ENCODE data around the gene OR2A12.
"Not testable (repeated sequence)": the region's sequence is repeated elsewhere in the genome, so short reads cannot be mapped to it uniquely, and the experiment has no call there.

OR2A12 gene

DNA sequence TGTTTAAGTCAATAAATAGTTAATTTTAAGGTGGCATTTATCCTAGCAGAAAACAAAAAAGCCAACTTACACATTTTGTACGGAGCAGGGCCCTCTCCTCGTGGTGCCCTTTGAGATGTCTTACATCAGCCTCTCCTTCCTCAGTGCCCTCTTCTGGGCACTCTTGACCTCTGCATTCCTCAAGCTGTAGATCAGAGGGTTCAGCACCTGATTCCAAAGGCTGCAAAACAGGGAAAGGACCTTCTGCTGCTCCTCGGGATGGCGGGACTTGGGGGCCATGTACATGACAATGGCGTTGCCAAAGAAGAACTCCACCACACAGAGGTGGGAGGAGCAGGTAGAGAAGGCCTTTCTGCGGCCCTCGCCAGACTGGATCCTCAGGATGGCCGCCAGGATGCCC lies 32.3 kb downstream of the OR2A12 start:
- no peak for DNase-seq

DNA sequence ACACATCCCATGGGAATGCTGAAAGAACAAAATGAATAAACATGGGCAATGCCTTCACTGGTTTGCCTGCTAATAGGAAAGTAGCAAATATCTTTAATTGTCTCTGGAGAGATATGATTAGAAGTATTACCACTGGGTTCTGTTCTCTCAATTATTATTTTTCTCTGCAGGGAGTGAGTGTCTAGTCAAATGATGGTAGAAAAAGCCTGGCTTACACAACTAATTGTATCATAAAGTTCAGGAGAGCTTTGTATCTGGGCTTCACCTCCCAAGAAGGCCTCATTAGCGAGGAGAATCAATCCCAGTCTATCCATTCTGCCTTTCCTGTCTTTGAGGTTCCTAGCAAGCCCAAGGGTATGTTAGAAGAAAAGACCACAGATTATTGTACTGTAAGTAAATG lies 36.8 kb downstream of the OR2A12 start, which contains the start of gene OR2A14:
TSS of gene OR2A14 (plus strand) at position 301 of the 400 bp plus-strand sequence. CDS start 5,937 bp downstream, outside the sequence.
- no peak for DNase-seq

DNA sequence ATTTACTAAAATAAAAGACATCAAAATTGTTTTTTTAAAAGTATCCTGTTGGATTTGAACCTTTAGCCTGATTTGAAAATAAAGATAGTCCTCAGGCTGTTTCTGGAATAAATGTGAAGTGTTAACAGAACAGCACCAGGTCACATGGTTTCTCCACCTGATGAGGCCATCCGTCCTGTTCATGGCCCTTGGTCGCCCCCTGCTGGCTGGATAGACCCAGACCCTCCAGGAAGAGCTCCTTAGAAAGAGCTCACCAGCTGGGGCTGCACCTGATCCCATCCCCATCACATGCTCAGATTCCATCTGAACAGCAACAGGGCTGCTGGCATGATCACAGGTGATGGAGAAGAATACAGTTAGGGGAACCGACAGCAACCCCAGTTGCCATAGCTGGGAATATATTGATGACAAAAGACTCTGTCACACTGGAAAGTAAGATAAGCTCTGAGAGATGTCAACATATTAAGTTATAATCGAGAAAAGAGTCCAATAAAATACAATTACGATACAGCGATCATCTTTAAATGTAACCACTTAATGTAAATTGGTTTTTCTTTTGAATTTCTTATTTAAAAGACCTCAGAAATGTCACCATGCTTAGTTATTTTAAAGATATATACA lies 41.7 kb downstream of the OR2A12 start:
- peak in 33 of 56 donors; percentile 1 to 67 (median 24) for DNase-seq

DNA sequence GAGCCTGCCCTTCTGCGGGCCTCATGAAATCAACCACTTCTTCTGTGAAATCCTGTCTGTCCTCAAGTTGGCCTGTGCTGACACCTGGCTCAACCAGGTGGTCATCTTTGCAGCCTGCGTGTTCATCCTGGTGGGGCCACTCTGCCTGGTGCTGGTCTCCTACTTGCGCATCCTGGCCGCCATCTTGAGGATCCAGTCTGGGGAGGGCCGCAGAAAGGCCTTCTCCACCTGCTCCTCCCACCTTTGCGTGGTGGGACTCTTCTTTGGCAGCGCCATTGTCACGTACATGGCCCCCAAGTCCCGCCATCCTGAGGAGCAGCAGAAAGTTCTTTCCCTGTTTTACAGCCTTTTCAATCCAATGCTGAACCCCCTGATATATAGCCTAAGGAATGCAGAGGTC lies 43.5 kb downstream of the OR2A12 start:
- not testable (repeated sequence) for DNase-seq

DNA sequence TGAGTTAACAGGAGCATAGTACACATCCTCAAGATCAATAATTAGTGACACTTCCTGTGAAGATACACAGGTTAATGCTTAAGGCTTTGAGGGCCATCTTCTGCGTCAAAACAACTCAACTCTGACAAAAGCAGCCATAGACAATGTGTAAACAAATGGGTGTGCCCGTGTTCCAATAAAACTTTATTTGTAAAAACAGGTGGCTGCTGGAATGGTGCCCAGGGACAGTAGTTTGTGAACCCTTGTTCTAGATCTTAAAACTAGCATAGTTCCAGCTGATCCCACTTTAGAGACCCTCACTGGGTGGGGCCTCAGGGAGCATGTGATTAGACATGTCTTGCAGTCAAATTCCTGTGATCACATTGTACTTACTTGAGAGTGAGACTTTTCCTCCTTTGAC lies 44.7 kb downstream of the OR2A12 start:
- no peak for DNase-seq

DNA sequence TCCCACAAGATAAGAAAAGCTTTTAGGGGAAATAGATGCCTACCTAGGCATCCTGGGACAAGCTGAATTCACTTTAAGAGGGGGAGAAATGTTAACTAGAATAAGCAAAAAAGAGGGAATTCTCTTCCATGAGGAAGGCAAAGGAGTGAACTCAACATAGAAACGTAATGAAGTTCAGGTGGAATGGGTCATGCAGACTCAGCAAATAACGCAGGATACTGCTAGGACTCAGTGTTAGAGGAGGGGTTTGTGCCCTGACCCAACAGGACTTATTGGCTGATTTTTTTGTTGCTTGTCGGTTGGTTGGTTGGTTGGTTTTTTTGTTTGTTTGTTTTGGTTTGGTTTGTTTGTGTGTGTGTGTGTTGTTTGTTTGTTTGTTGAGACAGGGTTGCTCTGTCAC lies 46.2 kb downstream of the OR2A12 start:
- DNase-seq: no peak

DNA sequence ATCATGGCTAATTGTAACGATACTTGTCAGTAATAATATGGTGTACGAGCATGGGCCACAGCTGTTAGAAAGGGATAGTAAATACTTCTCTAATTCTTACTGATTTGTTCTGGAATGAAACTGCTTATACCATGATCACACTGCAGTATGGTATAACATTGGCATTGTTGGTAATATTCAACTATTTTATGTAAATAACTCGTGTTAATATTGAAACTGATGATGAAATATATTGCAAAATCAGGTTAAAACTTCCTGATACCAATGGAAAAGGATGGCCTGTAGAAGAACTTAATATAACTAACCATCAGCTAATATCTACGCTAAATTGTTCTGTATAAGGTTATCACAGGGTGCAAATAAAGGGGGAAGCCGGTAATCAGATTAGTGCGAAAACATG lies 47.2 kb downstream of the OR2A12 start:
- DNase-seq: no peak

DNA sequence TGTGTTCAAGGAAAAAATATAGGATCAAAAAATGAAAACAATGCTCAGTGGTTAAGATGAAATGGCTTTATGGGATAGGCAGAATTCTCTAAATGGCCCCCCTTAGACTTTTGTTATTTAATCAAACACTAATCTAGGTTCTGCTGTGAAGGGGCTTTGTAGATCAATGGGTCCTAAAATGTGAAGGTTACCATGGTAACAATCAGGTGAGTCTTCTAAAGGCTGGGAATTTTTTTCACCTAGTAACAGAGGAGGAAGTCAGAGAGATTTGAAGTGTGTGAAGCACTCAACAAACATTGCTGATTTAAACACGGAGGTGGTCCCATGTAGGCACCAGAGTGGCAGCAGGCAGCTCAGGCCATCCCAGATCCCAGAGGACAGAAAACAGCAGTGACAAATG lies 48.0 kb downstream of the OR2A12 start:
- no peak for DNase-seq

DNA sequence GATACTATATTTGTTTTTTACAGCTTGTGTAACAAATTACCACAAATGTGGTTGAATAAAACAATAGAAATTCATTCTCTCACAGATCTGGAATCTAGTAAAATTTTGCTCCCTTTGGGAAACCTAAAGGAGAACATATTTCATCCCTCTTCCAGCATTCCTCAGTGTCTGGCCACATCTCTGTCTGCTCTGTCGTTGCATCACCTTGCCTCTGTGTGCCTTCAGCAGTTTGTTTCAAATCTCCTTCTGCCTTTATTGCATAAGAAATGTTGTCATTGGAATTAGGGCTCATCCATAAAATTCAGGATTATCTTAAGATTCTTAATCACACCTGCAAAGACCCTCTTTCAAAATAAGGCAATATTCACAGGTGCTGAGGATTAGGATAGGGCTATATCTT lies 51.4 kb downstream of the OR2A12 start:
- no peak for DNase-seq

DNA sequence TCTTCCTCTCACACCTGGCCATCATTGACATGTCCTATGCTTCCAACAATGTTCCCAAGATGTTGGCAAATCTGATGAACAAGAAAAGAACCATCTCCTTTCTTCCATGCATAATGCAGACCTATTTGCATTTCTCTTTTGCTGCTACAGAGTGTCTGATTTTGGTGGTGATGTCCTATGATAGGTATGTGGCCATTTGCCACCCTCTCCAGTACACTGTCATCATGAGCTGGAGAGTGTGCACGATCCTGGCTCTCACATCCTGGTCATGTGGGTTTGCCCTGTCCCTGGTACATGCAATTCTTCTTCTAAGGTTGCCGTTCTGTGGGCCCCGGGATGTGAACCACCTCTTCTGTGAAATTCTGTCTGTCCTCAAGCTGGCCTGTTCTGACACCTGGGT lies 56.1 kb downstream of the OR2A12 start:
- no peak for DNase-seq

DNA sequence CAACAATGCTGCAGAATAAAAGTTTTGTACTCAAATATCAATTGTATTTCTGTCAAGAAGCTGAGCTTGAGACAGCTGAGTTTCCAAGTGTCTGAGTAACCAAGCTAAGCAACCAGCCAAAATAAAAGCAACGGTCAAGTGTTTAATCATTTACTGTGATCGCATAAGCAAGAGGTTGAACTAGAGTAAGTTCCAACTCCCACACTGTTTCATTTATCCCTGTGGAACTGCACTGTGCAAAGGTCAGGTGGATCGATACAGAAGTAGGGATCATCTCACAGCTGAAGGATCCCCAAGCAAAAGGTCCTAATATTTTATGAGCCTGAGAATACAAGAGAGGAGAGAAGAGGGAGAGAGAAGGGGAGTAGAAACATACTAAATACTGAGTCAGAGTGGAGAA lies 58.3 kb downstream of the OR2A12 start:
- no peak for DNase-seq

DNA sequence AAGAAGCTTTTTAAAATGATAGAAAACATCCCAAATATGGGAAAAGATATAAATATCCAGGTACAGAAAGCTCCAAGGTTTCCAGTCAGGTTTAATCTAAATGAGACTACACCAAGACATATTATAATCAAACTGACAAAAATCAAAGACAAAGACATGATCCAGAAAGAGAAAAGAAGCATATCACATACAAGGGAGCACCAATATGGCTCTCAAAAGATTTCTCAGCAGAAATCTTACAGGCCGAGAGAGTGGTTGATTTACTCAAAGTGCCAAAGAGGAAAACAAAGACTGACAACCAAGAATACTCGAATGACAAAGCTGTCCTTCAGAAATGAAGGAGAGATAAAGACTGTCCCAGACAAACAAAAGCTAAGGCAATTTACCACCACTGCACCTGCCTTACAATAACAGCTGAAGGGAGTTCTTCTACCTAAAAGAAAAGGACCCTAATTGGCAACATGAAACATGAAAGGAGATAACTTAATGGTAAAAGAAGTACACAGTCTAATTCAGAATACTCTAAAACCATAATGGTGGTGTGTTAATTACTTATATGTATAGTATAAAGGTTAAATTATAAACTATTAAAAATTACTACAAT lies 62.2 kb downstream of the OR2A12 start:
- DNase-seq: no peak

All from nucleus accumbens (tissue), 56 donors.